Effector memory CD4-positive, alpha-beta T cell (primary cell): ENCODE results near the gene POC1A.
"Not testable (repeated sequence)": the region's sequence is repeated elsewhere in the genome, so short reads cannot be mapped to it uniquely, and the experiment has no call there.

Source experiments
- DNase-seq, 3 donors: peaks; one replicate each; pipeline ENCODE4 v3.0.0-alpha.2; 2020
- H3K27ac ChIP-seq: 2 replicates; pipeline ENCODE4 v1.7.0; 2013; ENCODE audit warnings: mild to moderate bottlenecking, low read length, moderate library complexity; ENCODE audit not compliant: insufficient read depth, poor library complexity, severe bottlenecking
- H3K27me3 ChIP-seq: replicated peaks from 2 replicates; pipeline ENCODE4 v1.7.0; 2013; ENCODE audit warnings: mild to moderate bottlenecking, low read length; ENCODE audit not compliant: insufficient read depth, control insufficient read depth, poor library complexity, severe bottlenecking
- H3K36me3 ChIP-seq: 2 replicates; pipeline ENCODE4 v1.7.0; 2013; ENCODE audit warnings: mild to moderate bottlenecking, low read length, moderate library complexity; ENCODE audit not compliant: control insufficient read depth, insufficient read depth
- H3K4me1 ChIP-seq: 2 replicates; pipeline ENCODE4 v1.7.0; 2013; ENCODE audit warnings: low read length, mild to moderate bottlenecking; ENCODE audit not compliant: control insufficient read depth, insufficient read depth, poor library complexity, severe bottlenecking
- H3K4me3 ChIP-seq: 2 replicates; pipeline ENCODE4 v1.7.0; 2013; ENCODE audit warnings: low read length, low read depth, mild to moderate bottlenecking; ENCODE audit not compliant: insufficient read depth, poor library complexity, severe bottlenecking
- H3K9me3 ChIP-seq: 2 replicates; pipeline ENCODE4 v1.7.0; 2013; ENCODE audit warnings: mild to moderate bottlenecking, low read length, moderate library complexity; ENCODE audit not compliant: control insufficient read depth

POC1A gene

GRCh38 chr3:52033748-52034147, 120.5 kb downstream of the POC1A start:
- not testable (repeated sequence) for H3K9me3 ChIP-seq, H3K27me3 ChIP-seq, H3K36me3 ChIP-seq, H3K27ac ChIP-seq, H3K4me3 ChIP-seq, DNase-seq, H3K4me1 ChIP-seq

- no peak for DNase-seq
- Histone ChIP-seq H3K36me3 (no peaks in the 10 kb centered on the region), H3K4me3 (no peak overlapping the region), H3K4me1 (no peaks in the 10 kb centered on the region), H3K9me3 (no peaks in the 10 kb centered on the region), H3K27me3 (no peaks in the 10 kb centered on the region), H3K27ac (no peak overlapping the region)
These were observed 121.4 kb downstream of the POC1A start for GRCh38 chr3:52032702-52033408.

GRCh38 chr3:52031896-52032295, 122.3 kb downstream of the POC1A start:
- H3K27ac ChIP-seq = no peak overlapping the region
- no peaks in the 10 kb centered on the region for H3K36me3 ChIP-seq
- no peak overlapping the region for H3K4me3 ChIP-seq
- DNase-seq = no peak
- no peaks in the 10 kb centered on the region for H3K4me1 ChIP-seq
- H3K9me3 ChIP-seq = no peaks in the 10 kb centered on the region
- H3K27me3 ChIP-seq = no peaks in the 10 kb centered on the region

- Histone ChIP-seq H3K4me1 (no peaks in the 10 kb centered on the region), H3K9me3 (no peaks in the 10 kb centered on the region), H3K36me3 (no peaks in the 10 kb centered on the region), H3K27me3 (no peaks in the 10 kb centered on the region), H3K4me3 (no peak overlapping the region), H3K27ac (no peak overlapping the region)
- DNase-seq = no peak
These were observed 123.4 kb downstream of the POC1A start for GRCh38 chr3:52030714-52031310.

- Histone ChIP-seq H3K27me3 (no peaks in the 10 kb centered on the region), H3K4me3 (no peak overlapping the region), H3K36me3 (no peaks in the 10 kb centered on the region), H3K9me3 (no peaks in the 10 kb centered on the region), H3K27ac (no peak overlapping the region), H3K4me1 (no peaks in the 10 kb centered on the region)
- DNase-seq = no peak
These were observed 124.7 kb downstream of the POC1A start for GRCh38 chr3:52029535-52029934.

DNA sequence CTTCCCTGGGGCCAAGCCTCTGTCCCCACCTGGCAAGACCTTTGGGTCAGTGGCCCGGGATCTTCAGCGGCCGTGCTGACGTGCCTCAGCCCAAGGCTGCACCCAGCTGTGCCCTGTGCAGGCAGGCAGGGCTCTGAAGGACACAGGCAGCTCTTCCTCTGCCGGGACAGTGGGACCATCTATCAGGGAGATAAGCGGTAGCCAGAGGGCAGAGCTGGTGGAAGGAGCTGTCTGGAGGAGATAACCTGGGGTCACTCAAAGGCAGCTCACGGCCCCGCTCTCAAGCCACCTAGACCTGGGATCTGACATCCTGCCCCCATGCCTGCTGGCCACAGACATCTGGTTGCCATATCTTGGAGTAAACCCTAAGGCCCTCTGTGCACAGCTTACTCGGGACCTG, 125.2 kb downstream of the POC1A start:
- H3K9me3 ChIP-seq = no peaks in the 10 kb centered on the region
- H3K4me3 ChIP-seq = no peak overlapping the region
- H3K4me1 ChIP-seq = no peaks in the 10 kb centered on the region
- H3K27me3 ChIP-seq = no peaks in the 10 kb centered on the region
- no peak overlapping the region for H3K27ac ChIP-seq
- no peaks in the 10 kb centered on the region for H3K36me3 ChIP-seq
- DNase-seq = no peak

GRCh38 chr3:52028572-52028971, 125.7 kb downstream of the POC1A start:
- H3K9me3 ChIP-seq = no peaks in the 10 kb centered on the region
- no peaks in the 10 kb centered on the region for H3K36me3 ChIP-seq
- no peak overlapping the region for H3K27ac ChIP-seq
- no peak for DNase-seq
- no peaks in the 10 kb centered on the region for H3K27me3 ChIP-seq
- no peaks in the 10 kb centered on the region for H3K4me1 ChIP-seq
- no peak overlapping the region for H3K4me3 ChIP-seq

DNA sequence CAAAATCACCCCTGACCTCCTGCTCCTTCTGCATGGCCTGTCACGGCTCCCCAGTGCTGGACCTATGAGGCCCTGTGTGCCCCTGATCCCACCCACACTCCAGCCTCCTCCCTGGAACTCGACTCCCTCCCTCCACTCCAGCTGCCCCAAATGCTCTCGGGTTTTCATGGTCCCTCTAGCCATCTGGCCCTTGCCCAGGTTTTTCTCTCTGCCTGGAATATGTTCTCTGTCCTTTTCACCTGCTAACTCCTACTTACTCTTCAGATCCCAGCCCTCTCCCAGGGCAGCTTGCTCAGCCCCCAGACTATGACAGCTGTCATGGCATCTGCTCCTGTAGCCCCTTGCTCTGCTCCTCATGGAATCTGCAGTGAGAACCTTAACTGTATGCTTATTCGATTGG, 128.2 kb downstream of the POC1A start:
- no peaks in the 10 kb centered on the region for H3K9me3 ChIP-seq
- no peaks in the 10 kb centered on the region for H3K27me3 ChIP-seq
- DNase-seq = no peak
- no peak overlapping the region for H3K27ac ChIP-seq
- no peaks in the 10 kb centered on the region for H3K36me3 ChIP-seq
- H3K4me1 ChIP-seq = no peaks in the 10 kb centered on the region
- no peak overlapping the region for H3K4me3 ChIP-seq

DNA sequence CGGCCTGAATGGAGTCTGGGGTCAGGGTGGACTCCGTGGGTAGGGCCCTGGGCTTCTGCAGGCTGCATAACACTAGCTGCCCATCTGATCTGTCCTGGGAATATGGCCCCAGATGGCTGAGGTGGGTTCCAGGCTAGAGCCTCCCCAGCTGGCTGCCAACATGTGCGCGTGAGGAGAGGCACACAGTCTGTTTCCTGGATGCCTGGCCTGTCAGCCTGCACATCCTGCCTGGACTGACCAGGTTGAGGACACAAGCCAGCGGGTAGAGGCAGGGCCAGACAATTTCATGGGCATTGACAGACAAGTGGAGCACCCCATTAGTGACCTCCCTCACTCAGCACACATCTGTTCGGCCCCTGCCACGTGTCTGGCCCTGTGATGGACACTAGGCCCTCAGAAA, 128.8 kb downstream of the POC1A start:
- no peaks in the 10 kb centered on the region for H3K4me1 ChIP-seq
- no peaks in the 10 kb centered on the region for H3K27me3 ChIP-seq
- H3K36me3 ChIP-seq = no peaks in the 10 kb centered on the region
- no peaks in the 10 kb centered on the region for H3K9me3 ChIP-seq
- no peak for DNase-seq
- H3K4me3 ChIP-seq = no peak overlapping the region
- H3K27ac ChIP-seq = no peak overlapping the region
